Mammary epithelial cell (primary cell): ENCODE results near the gene CHMP2A.
"Not testable (repeated sequence)": the region's sequence is repeated elsewhere in the genome, so short reads cannot be mapped to it uniquely, and the experiment has no call there.

ENCODE experiments used
- EZH2 ChIP-seq: IDR thresholded peaks from 2 replicates; pipeline ENCODE4 v1.6.1; 2012; ENCODE audit warnings: low read length, inconsistent platforms, borderline replicate concordance
- TF ChIP-seq, protein P1 (sequence below), 2 donors: IDR thresholded peaks in 1 of 2; conservative IDR thresholded peaks in 1 of 2; 2 replicates each; pipeline ENCODE4 v1.5.1; 2011 to 2012; ENCODE audit warnings: inconsistent platforms in 2 of 2, low read length in 2 of 2, mild to moderate bottlenecking in 2 of 2, control low read depth in 1 of 2, low read depth in 1 of 2; ENCODE audit not compliant: insufficient read depth in 1 of 2; ENCODE audit errors: extremely low read depth in 1 of 2

DNA sequence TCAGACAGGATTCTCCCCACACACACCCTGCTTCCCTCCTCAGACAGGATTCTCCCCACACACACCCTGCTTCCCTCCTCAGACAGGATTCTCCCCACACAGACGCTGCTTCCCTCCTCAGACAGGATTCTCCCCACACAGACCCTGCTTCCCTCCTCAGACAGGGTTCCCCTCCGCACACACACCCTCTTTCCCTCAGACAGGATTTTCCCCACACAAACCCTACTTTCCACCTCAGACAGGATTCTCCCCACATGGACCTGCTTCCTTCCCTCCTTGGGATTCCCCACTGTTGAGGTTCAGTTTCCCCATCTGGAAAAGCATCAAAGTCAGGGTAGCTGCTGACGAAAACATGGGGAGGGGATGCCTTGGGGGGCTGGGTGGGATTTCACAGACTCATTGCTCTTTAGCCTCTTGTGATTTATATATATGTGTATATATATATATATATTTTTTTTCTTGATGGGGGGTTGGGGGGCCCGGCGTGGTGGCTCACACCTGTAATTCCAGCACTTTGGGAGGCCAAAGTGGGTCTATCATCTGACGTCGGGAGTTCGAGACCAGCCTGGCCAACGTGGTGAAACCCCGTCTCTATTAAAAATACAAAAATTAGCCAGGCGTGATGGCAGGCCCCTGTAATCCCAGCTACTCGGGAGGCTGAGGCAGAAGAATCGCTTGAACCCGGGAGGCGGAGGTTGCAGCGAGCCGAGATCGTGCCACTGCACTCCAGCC is 12.1 kb downstream of the CHMP2A start:
- TF ChIP-seq, protein P1, sequence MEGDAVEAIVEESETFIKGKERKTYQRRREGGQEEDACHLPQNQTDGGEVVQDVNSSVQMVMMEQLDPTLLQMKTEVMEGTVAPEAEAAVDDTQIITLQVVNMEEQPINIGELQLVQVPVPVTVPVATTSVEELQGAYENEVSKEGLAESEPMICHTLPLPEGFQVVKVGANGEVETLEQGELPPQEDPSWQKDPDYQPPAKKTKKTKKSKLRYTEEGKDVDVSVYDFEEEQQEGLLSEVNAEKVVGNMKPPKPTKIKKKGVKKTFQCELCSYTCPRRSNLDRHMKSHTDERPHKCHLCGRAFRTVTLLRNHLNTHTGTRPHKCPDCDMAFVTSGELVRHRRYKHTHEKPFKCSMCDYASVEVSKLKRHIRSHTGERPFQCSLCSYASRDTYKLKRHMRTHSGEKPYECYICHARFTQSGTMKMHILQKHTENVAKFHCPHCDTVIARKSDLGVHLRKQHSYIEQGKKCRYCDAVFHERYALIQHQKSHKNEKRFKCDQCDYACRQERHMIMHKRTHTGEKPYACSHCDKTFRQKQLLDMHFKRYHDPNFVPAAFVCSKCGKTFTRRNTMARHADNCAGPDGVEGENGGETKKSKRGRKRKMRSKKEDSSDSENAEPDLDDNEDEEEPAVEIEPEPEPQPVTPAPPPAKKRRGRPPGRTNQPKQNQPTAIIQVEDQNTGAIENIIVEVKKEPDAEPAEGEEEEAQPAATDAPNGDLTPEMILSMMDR (conservative IDR thresholded peaks at IDR 0.05 in 1 of 2, IDR thresholded peaks at IDR 0.05 in 1 of 2; ENCODE audit: extremely low read depth in 1 of 2, insufficient read depth in 1 of 2, low read depth in 1 of 2, low read length in 2 of 2) = not testable (repeated sequence)
- not testable (repeated sequence) for TF ChIP-seq EZH2
